Thyroid gland (tissue), 4 donors: Measurements from ENCODE around the gene CADPS. TPM values are rescaled to one million over a fixed set of nuclear protein-coding genes. Genes with fewer than 3 reads are reported as not detected.

Experiments used
- DNase-seq, 2 donors: peaks; one replicate each; pipeline ENCODE4 v3.0.0-alpha.2; 2019
- H3K27ac ChIP-seq, 3 donors: fragments of 200-600 bp; sonication (generic); 1 replicate in 2 of 3; 2 replicates in 1 of 3; pipeline ENCODE4 v1.5.1; 2016 to 2019; ENCODE audit warnings: mild to moderate bottlenecking in 1 of 3, moderate library complexity in 1 of 3
- H3K27me3 ChIP-seq: fragments of 200-600 bp; sonication (generic); one replicate; pipeline ENCODE4 v1.5.1; 2019
- H3K36me3 ChIP-seq, 2 donors: fragments of 200-600 bp; sonication (generic); one replicate each; pipeline ENCODE4 v1.5.1; 2016 to 2019
- H3K4me1 ChIP-seq, 2 donors: fragments of 200-600 bp; sonication (generic); one replicate each; pipeline ENCODE4 v1.5.1; 2017 to 2019
- H3K4me3 ChIP-seq, 3 donors: fragments of 200-600 bp; sonication (generic); replicated peaks in 1 of 3; 1 replicate in 2 of 3; 2 replicates in 1 of 3; pipeline ENCODE4 v1.5.1; 2016; ENCODE audit warnings: mild to moderate bottlenecking in 1 of 3
- H3K9me3 ChIP-seq: fragments of 200-600 bp; sonication (generic); one replicate; pipeline ENCODE4 v1.5.1; 2017
- POLR2A ChIP-seq, 2 donors: fragments of 450-650 bp; IDR thresholded peaks; one replicate each; pipeline ENCODE4 v1.6.1; 2017; ENCODE audit warnings: antibody characterized with exemption in 2 of 2, mild to moderate bottlenecking in 2 of 2, moderate library complexity in 1 of 2
- WGBS, 2 donors: methylation state at CpG; one replicate each; pipeline ENCODE4 v1.1.5; 2017; 5-methylcytosine and 5-hydroxymethylcytosine counted together
- intact Hi-C: fragments of 100-400 bp; cut with DNase I; formaldehyde crosslinking; loops from one replicate; pipeline ENCODE4 v1.15.1; 2023
- total RNA-seq, 4 donors: library from RNA; depleted of rRNA; stranded (reverse); fragments of >200 nt; gene quantifications; one replicate each; pipeline ENCODE4 v1.2.3, GENCODE V29; 2016
- TF ChIP-seq, protein P1 (sequence below), 6 experiments: fragments of 200-600 bp in 3 of 6; fragments of 450-650 bp in 3 of 6; sonication (generic) in 3 of 6; IDR thresholded peaks; one replicate each; pipeline ENCODE4 v1.5.1; 2016 to 2019; ENCODE audit warnings: antibody characterized with exemption in 6 of 6, mild to moderate bottlenecking in 2 of 6, inconsistent platforms in 1 of 6, moderate library complexity in 1 of 6

CADPS gene
- total RNA-seq, 4 donors from 2014 or later: 1.6 to 9.5 TPM; not detected in 2

DNA sequence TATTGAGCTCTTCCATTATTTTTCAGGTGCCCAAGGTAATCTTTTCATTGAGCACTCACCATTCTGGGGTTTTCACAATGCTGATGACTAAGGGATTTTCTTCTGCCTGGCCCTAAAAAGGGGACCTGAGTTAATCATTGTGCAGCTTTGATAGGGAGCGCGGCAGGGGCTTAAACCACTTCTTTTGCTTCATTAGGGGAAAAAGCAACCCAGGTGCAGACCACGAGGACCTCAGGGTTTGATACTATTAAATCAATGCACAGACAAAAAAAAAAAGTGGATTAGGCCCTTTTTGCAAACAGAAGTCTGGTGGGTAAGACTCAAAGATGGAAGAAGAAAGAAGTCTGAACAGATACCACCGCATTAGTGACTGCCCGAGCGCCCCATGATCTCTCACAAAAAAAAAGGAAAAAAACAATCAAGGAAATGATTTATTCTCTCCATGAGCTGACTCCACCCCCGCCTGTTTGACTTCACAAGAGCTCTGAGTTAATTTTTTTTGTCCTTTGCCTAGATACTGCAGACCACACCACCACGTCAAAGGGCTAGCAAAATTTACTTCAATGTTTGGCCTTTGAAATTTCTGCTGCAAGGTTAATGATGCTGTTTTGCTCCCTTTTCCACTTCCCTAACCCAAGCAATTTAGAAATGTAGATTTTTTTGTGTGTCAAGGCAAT lies 423.9 kb downstream of the CADPS start:
- intact Hi-C loops: no loop called here
- TF ChIP-seq, protein P1, sequence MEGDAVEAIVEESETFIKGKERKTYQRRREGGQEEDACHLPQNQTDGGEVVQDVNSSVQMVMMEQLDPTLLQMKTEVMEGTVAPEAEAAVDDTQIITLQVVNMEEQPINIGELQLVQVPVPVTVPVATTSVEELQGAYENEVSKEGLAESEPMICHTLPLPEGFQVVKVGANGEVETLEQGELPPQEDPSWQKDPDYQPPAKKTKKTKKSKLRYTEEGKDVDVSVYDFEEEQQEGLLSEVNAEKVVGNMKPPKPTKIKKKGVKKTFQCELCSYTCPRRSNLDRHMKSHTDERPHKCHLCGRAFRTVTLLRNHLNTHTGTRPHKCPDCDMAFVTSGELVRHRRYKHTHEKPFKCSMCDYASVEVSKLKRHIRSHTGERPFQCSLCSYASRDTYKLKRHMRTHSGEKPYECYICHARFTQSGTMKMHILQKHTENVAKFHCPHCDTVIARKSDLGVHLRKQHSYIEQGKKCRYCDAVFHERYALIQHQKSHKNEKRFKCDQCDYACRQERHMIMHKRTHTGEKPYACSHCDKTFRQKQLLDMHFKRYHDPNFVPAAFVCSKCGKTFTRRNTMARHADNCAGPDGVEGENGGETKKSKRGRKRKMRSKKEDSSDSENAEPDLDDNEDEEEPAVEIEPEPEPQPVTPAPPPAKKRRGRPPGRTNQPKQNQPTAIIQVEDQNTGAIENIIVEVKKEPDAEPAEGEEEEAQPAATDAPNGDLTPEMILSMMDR (IDR thresholded peaks at IDR 0.05): no peak
- no peak for TF ChIP-seq POLR2A (IDR thresholded peaks at IDR 0.05)
- 76 to 78% methylated on average over 8 of the region's 8 CpGs for WGBS, 2 donors
- Histone ChIP-seq H3K4me3 (no peak overlapping the region), H3K27me3 (no peaks in the 10 kb centered on the region), H3K36me3 (no peaks in the 10 kb centered on the region), H3K9me3 (no peaks in the 10 kb centered on the region), H3K4me1 (no peaks in the 10 kb centered on the region), H3K27ac (no peak overlapping the region)
- no peak for DNase-seq

DNA sequence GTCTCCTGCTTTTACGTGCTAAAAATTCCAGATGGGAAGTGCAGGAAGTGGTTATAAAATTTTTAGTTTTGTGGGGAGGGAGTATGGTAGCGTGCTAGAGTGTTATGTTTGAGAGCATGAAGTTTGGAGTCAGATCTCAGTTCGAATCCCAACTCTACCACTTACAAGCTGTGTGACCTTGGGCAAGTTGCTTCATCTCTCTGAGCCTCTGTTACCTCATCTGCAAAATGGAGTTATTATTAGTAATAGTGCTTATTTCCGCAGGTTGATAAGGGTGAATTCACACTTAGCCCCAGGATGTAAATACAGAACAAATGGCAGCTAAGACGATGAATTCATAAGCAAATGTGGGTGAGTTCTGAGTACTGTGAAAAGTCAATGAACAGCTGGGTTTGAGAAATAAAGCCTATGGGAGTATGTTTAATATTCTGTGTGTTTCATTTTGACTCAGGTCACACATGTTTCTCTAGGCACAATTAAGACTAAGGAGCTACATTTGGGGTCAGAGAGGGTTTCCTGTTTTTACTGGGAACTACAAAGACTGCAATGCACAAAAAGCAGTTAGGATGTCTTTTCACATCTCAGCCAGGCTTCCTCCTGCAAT lies 428.8 kb downstream of the CADPS start:
- H3K27me3 ChIP-seq: no peaks in the 10 kb centered on the region
- DNase-seq: no peak
- H3K4me1 ChIP-seq: peaks cover 0 to 5% of the 10 kb centered on the region in 2 donors
- H3K4me3 ChIP-seq: no peak overlapping the region
- intact Hi-C loops: no loop called here
- WGBS, 2 donors: 87 to 91% methylated on average over 5 of the region's 5 CpGs
- H3K27ac ChIP-seq: no peak overlapping the region
- H3K36me3 ChIP-seq: no peaks in the 10 kb centered on the region
- TF ChIP-seq, protein P1 (IDR thresholded peaks at IDR 0.05): no peak
- no peak for TF ChIP-seq POLR2A (IDR thresholded peaks at IDR 0.05)
- no peaks in the 10 kb centered on the region for H3K9me3 ChIP-seq

DNA sequence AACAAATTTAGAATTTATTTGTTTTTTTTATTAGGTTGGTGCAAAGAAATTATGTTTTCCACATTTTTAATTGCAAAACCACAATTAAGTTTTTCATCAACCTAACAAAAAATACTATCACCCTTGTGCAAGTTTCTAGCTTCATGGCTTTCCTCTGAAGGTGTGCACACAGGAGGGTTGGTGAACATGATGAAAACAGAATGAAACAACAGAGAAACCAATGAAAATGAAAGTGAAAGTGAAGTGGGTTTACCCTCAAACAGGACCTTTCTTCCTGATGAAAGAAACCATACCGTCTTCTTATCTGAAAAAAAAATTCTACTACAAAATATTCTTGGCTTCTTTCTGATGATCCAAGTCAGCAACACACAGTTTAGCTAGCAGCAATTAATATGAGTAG lies 429.9 kb downstream of the CADPS start:
- intact Hi-C loops: no loop called here
- H3K4me1 ChIP-seq: peaks cover 0 to 5% of the 10 kb centered on the region in 2 donors
- peak overlapping the region in 1 of 3 donors; percentile 7 for H3K4me3 ChIP-seq
- no peak overlapping the region for H3K27ac ChIP-seq
- DNase-seq: no peak
- H3K36me3 ChIP-seq: no peaks in the 10 kb centered on the region
- 12 to 15% methylated on average over 1 of the region's 1 CpG for WGBS, 2 donors
- no peaks in the 10 kb centered on the region for H3K27me3 ChIP-seq
- H3K9me3 ChIP-seq: no peaks in the 10 kb centered on the region
- TF ChIP-seq POLR2A (IDR thresholded peaks at IDR 0.05): no peak
- TF ChIP-seq, protein P1 (IDR thresholded peaks at IDR 0.05): no peak

DNA sequence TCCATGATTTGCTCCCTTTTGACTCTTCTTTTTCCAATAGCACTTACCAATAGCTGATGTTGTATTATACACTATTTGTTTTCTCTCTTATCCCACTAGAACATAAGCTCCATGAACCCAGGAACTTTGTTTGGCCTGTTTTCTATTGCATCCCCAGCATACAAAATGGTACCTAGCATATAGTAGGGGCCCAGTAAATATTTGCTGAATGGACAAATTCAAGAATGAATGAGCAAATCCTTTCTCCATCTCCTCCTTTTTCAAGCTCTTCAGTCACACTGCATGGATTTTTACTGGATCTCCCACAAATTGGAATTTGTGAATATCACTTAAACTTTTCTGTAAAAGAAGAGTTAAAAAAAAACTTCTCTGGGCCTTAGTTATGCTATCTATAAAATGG lies 435.2 kb downstream of the CADPS start:
- DNase-seq: no peak
- no peaks in the 10 kb centered on the region for H3K36me3 ChIP-seq
- H3K4me1 ChIP-seq: no peaks in the 10 kb centered on the region
- H3K4me3 ChIP-seq: no peak overlapping the region
- H3K27ac ChIP-seq: no peak overlapping the region
- intact Hi-C loops: no loop called here
- H3K27me3 ChIP-seq: no peaks in the 10 kb centered on the region
- TF ChIP-seq, protein P1 (IDR thresholded peaks at IDR 0.05): no peak
- TF ChIP-seq POLR2A (IDR thresholded peaks at IDR 0.05): no peak
- H3K9me3 ChIP-seq: no peaks in the 10 kb centered on the region

DNA sequence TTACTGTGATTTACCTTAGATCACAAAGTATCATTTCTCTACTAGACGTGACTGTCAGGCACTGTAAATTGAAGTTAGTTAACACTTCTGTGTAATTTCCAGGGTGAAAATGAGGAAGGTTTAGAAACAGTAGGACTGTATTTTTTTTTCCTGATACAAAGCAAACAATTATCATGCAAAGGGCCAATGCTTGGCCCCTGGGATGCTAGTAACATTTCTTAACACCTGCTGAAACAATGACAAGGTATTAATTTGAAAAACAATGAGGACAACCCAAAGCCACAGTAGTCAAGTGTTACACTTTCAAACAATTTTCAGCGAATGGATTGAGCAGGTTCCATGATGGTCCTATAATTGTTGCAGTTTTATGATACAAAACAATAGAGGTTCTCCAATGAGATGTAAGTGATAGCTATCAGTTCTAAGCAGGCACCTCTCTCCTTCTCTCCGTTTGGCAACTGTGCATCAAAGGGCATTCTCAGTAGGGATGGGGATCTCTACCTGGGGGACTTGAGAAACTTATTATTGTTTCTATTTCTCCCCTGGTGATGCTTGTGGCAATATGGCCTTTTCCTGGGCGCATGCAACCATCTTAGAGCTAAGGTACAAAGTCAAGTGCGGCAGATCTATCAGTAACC lies 435.9 kb downstream of the CADPS start:
- TF ChIP-seq, protein P1 (IDR thresholded peaks at IDR 0.05): no peak
- TF ChIP-seq POLR2A (IDR thresholded peaks at IDR 0.05): no peak
- Histone ChIP-seq H3K36me3 (no peaks in the 10 kb centered on the region), H3K4me1 (no peaks in the 10 kb centered on the region), H3K9me3 (no peaks in the 10 kb centered on the region), H3K4me3 (no peak overlapping the region), H3K27me3 (no peaks in the 10 kb centered on the region), H3K27ac (no peak overlapping the region)
- WGBS, 2 donors: 61 to 69% methylated on average over 5 of the region's 5 CpGs
- no peak for DNase-seq
- intact Hi-C loops: no loop called here
